ENCODE data around the gene ASIC2.

Gene ASIC2

DNA sequence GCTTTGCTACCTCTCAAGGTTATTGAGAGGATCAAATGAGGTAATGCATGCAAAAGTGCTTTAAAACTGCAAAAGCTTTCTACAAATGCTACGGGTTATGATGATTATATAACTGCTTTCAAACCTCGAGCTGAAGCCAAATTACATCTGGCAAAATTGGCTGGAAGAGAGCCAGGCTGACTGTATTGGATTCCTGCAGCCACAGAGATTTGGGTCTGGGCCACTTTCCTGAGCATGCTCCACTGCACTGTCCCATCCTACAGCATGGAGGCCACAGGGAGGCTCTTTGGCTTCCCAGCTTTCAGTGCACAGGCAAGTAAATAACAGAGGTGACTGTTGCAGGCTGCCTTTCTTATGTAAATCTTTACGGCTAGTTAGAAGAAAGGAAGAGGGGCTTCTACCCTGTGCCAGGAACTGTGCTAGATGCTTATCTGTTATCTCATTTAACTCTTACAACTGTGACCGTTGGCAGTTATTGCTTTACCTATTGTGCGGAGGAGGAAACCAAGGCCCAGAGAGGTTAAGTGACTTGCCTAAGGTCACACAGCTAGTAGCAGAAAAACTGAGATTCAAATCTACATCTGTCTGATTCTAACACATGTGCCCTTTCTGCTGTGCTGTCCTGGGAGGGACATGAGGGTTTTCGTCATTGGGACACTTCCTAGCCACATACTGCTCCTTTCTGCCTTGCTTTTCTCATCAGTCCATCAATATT is 179.7 kb downstream of the ASIC2 start:
- no peak for DNase-seq (ENCODE audit: low read depth)

DNA sequence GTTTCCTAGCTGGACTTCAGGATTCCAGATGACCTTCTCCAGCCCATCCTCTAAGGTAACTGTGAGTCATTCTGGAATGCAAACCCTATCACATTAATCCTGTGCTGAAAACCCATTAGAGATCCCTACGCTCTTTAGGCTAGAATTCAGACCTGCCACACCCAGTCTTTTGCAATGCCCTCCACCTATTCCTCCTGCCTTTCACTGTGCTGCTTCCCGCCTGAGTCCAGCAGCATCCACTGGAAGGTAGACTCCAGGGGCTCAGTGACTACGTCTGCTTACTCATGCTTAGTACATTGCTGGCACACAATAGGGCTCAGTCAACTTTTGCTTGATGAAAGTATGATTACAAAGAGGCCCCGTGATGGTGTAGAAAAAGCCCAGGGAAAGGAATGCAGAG is 180.3 kb downstream of the ASIC2 start:
- DNase-seq (ENCODE audit: low read depth): no peak

DNA sequence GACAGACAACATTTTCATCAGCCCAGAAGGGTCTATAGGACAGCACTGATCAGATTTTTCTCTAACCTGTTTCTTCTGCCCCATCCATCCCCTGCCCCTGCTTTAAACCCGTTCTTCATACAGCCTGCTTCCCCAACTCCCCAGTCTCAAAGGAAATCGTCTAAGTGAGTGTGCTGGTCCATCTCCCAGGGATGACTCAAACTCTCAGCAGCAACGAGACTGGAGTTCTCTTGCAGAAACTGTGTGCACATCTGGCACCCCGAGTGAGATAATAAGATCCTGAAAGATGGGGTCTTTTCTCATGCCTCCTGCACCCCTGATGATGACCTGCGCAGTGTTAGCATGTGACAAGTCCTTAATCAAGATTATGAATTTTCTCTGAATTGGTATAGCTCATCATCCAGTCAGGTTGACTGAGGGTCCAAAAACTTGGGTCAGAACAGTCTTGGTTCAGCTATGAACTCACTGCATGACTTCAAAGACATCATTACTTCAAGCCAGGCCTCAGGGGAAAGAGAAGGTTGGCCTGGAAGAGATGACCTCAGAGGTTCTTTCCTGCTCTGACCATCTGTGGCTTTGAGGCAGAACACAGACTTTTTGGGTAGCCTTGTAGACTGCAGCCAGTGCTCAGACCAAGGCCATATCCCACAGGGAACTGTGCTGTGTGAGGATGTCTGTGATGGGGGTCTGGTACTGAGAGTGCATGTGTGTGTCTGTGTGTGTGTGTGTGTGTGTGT is 183.6 kb downstream of the ASIC2 start:
- DNase-seq (ENCODE audit: low read depth): no peak

DNA sequence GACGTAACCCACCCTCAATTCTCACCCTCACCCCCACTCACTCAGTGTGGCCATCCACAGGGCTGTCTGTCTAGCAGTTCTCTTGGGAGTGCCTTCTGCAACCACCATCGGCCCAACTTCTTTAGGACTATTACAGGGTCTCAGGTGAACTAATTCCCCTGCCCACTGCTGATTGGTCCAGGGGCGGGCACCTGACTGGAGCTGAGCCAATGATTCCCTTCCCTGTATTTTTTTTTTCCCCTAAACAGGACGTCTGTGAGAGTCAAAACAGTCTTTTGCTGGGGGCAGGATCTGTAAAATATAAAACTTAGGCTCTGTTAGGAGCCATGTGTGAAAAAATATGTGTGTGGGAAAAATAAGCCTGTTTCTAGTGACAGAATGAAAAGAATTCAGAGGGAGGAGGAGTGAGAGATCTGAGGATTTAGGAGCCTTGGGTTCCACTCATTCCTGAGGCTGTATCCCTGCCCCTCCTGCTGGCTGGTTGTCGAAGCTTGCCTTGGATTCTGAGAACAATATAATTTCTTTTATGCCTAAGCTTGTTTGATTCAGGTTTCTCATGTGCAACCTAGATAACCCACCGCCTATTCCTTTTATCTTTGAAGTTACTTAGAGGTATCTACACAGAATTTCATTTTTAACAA is 186.4 kb downstream of the ASIC2 start:
- no peak for DNase-seq (ENCODE audit: low read depth)

DNA sequence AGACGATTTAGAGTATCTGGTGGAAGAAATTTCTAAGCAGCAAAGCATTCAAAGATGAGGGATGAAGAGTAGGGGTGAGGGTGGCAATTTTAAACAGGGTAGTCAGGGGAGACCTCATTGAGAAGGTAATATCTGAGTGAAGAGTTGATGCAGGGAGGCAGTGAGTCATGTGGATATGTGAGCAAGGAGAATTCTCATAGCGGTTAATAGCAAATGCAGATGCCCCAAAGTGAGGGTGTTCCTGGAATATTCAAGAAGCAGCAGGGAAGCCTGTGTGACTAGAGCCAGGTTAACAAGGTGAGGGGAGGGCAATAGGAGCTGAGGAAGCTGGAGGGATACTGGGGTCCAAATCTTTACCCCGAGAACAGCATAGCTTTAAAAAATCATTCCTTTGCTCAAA is 187.2 kb downstream of the ASIC2 start:
- no peak for DNase-seq (ENCODE audit: low read depth)

DNA sequence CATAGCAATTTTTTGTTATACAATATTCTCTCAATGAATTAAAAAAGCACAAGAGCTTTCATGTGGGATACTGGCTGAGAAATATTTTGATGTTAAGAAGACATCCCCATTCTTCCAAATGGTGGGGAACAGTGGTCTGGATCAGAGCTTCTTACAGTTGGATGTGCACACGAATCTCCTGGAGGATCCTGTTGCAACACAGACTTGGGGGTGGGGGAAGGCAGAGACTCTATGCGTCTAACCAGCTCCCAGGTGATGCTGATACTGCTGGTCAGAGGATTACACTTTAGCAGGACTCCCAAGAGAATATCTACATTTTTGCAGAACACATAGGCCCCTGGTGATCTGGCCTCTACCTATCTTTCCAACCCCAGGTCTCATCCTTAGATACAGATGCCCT is 193.2 kb downstream of the ASIC2 start:
- no peak for DNase-seq (ENCODE audit: low read depth)

DNA sequence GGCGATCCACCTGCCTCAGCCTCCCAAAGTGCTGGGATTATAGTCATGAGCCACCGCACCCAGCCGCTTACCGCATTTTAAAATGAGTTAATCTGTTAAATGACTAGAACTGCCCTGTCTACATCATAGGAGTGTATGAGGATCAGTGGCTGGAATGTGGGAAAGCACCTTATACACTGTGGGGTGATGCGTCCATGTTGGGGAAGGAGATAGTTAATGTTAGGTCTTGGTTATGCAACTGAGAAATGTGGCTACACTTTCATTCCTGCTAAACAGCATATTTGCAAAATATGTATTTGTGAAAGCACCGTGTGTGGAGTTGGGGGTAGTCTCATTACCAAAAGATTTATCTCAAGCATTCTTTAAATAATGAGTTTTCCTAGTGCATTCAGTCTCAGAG is 193.8 kb downstream of the ASIC2 start:
- DNase-seq (ENCODE audit: low read depth): no peak

DNA sequence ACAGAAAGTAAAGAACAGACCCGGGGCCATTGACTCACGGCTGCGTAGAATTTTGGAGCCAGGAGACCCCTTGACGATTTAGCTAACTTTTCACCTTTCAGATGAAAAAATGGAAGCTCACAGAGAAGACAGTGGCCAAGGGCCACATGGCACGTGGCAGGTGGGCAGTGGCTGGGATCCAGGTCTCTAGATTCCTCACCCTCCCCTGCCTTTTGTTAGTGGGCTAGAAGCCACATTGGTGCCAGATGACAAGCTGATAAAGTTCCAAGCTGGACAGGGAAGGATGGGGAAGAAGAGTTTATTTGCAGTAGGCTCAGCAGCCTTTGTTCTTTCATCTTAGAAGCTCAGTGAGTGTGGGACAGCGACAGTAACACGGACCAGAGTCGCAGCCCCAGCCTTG is 195.7 kb downstream of the ASIC2 start:
- no peak for DNase-seq (ENCODE audit: low read depth)

DNA sequence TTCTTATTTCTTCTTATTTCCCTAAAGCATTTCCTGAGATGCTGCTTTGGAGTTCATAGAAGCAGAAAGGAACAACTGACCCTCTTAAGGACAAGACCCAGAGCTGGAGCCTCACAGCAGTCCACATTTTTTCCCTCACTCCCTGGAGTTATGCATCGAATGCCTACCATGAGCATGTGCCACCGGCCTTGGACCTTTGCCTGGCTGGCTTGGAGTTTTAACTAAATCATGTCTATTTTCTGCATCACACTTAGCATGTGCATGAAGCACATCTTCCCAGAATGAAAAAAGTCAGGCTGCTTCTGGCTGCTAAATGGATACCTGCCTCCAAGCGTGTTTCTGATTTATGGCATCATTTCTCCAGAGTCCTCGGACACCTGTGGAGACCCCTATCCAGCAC is 196.9 kb downstream of the ASIC2 start:
- no peak for DNase-seq (ENCODE audit: low read depth)

DNA sequence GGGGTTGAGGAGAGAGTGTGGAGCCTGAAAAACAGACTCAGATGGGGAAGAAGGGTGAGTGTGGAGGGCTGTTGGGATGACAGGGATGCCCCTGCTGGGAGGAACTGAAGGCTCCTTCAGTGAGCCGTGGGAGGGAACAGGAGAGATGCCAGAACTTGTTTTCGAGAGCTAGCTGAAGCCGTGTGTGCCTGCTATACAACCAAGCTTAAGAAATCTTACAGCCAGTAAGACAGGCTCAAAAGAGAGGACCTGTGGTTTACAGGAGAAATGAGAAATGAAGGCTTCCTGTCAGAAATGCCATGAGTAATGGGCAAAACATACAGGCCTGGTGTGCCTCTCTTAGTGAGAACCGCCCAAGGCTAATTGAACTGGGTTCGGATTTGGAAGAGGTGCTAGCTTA is 201.8 kb downstream of the ASIC2 start:
- DNase-seq (ENCODE audit: low read depth): no peak

DNA sequence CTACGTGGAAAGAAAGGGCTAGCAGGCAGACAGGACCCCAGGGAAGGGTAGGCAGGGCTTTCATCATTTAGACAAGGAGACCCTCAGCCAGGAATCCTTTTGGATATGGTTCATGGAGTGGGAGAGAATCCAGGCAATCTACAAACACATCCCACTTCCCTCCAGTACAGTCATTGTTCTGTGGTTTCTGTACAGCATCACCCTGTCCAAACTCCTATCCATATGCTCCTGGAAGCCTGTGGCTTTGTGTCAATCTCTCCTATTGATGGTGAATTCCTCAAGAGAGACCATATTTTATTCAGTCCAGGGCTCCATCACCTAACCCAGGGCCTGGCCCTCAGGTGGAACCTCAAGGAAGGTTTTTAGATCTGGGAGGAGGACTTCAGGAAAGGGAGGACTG is 202.3 kb downstream of the ASIC2 start:
- no peak for DNase-seq (ENCODE audit: low read depth)

DNA sequence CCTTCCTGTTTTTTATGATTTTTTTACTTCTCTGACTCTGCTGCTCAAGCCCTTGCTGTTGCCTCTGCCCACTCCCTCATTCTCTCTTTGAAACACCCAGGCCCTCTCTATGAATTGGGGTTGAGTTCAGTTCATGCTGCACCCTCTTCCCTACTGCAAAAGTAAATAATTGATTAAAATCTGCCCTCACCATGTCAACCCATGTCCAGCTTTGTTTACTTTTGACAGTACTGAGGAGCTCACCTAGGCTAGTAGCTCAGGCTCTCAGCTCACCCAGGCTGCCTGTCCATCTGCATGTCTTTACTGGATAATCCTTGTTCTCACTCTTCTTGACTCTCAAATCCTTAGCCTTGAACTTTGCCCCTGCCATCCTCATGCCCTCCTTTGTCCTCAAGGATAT is 206.2 kb downstream of the ASIC2 start:
- DNase-seq (ENCODE audit: low read depth): no peak

DNA sequence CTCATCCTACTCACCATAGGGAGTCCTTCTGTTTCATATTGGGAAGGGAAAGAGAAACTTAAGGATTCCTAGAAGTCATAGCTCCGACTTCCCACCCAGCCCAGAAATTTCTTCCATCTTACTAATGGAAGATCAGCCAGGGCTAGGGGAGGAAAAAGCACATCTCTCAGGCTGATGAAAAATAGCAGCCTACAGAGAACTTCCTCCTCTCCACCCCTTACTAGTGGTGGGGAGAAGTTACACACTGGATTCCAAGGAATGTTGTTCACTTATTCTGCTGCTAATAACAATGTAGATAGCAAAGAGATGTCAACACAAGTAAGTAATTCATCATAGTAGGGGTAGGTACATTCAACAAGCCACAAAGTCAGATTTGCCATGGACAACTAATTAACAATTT is 207.1 kb downstream of the ASIC2 start:
- DNase-seq (ENCODE audit: low read depth): no peak

DNA sequence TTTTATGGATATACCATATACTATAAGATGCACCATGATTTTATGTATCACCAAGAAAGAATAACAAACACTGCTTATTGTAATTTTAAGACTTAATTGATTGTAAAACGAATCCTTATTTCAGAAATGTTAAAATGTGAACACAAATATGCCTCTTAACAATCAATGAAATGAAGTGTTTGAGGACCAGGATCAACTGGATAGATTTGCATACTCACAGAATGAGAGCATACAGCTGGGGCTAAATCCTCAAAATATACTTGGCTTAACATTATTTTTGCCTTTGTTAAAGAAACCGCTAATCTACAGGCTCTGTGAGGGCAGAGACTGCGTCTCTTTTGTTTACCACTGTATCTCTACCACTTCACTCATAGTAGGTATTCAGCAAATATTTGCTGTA is 207.8 kb downstream of the ASIC2 start:
- DNase-seq (ENCODE audit: low read depth): no peak

DNA sequence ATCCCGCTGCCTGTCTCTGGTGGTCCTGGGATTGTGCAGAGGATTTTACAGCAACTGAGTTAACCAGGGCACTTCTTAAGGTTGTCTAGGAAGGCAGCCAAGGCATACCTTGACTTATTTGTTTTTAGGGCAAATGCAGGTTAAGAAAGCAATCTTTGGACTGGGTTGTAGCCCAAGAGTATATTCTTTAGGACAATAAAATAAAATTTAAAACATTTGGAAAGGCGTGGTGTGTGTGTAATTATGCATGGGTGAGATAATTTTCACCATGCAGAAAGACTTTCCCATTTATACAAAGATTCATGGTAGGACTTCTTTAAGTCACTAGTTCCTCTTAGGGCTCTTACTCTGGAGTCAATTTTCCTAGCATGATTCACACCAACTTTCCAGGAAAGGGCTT is 208.3 kb downstream of the ASIC2 start:
- no peak for DNase-seq (ENCODE audit: low read depth)

DNA sequence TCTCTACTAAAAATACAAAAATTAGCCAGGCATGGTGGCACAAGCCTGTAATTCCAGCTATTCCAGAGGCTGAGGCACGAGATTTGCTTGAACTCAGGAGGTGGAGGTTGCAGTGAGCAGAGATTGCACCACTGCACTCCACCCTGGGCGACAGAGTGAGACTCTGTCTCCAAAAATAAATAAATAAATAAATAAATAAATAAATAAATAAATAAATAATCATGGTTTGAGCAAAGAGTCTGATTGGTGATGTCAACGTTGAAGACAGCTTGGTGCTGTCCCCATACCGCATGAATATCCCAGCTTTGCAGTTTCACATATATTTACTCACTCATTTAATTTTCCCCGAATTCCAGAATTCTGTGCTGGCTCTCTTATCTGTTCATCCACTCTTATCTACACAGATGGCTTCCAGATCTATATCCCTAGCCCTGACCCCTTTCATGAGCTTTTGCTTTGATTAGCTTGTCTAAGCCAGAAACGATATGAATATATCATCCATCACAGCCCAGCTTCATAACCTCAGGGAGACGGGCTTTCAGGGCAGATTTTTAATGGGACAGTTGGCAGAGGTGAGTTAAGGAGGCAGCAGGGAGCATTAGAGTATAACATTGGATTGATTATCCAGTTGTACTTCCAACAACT is 210.4 kb downstream of the ASIC2 start:
- no peak for DNase-seq (ENCODE audit: low read depth)

DNA sequence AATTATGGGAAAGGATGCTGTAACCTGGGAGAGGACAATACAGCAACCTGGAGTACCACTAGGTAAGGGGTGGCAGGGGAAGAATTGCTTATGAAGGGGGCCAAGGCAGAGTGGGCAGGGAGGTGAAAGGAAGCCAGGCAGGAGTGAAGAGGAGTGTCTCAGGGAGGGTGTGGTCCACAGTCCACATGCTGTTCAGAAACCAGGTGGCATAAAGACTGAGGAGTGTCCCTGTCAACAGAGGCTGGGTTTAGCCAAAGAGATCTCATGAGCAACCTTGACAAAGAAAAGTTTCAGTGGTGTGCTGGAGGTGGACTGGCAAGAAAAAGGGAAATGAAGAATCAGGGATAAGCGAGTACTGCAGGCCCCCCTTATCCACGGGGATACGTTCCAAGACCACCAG is 213.0 kb downstream of the ASIC2 start:
- no peak for DNase-seq (ENCODE audit: low read depth)

DNA sequence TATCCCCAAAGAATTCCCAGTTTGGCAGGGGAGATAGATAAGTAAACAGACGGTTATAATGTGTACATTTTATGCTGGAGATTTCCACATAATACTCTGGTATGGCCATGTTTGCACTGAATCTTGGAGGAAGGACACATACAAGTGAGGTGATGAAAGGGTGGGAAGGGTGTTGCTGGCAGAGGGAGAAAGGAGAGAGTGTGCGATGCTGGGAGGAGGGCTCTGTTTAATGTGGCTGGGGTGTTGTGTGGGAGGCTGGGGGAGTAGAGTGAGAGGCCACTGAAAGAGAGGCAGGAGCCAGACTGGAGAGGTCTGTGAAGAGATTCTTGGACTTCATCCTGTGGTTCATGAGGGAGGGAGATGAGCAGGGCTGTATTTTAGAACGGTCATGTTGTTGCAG is 213.9 kb downstream of the ASIC2 start:
- DNase-seq (ENCODE audit: low read depth): no peak

DNA sequence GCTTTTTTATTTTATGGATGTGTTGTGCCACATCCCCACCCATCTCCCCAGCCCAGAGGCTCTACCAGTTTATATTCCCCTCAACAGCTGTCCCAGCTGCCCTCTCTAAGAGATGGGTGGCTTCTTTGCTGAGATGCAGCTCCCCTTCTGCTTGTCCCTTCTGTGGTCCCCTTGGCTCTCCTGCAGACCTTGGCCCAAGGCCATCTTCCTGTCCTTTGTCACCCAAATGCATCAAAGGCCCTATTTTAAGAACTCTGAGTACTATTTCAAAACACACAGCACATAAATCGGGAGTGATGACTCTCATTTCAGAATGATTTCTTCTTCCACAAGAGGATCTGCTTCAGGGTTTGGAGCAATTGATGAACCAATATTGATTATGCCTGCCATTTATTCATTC is 216.1 kb downstream of the ASIC2 start:
- DNase-seq (ENCODE audit: low read depth): no peak

DNA sequence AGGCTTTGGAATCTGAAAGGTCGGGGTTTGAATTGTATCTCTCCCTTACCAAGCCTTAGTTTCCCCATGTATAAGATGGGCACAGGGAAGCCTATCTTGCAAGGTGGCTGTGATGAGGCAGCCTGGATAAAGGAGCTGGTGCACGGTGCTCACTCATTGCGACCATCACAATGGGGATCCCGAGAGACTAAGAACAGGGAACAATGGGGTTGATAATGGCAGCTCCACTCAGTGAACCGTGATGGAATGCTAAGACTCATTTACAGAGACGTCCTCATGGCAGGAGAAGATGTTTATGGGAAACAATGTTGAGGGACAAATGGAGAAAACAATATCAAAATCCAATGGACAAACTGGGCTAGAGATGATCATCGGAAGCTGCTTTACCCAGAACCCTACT is 219.7 kb downstream of the ASIC2 start:
- DNase-seq (ENCODE audit: low read depth): no peak

DNA sequence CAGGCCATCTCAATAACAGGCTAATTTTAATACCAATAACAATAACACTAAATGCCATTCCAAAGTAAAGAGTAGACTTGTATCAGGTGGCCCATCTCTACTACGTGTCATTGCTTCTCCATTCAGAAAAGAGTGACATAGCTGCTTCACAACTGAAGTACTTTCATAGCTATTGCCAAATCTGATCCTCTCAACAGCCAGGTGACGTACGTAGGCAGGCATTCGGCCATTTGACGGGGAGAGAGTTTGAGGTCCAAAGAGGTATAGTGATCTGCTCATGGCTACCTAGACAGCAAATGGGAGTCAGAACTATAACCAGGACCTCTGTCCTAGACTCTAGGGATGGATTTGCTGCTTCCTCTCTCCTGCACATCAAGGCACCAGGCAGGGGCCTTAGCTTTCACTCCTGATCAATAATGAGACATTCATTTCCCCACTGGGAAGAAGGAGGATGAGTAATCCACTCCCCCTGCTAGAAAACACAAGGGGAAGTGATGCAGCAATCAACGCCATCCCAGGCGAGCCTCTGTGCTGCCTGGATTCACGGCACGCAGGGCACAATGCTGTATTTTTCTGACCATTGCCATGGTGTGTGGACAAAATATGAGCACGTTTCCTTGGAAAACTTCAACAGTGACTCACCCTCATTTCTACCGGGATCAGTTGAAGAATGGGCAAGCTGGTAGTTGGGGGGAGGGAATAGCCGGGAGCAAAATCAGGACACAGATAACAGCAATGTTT is 220.5 kb downstream of the ASIC2 start:
- DNase-seq (ENCODE audit: low read depth): no peak

DNA sequence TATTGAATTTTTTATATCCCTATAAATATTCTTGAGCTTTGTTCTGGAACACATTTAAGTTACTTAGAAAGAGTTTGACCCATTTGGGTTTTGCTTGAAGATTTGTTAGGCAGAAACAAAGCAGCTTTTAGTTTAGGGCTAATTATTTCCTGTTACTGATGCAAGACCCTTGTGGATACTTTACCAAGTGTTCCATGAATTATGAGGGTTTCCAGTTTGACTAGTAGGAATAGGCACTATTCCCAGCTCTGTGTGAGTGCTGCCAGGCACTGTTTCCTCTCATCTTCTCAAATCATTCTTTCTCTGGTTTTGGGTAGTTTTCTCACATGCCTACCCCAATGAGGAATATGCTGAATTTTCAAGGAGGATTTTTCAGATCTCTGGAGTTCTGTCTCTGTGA is 221.4 kb downstream of the ASIC2 start:
- DNase-seq (ENCODE audit: low read depth): no peak
